22Rv1 (cell line): ENCODE results near the gene ARL6IP5.

Source experiments
- H3K27ac ChIP-seq: fragments of 450-650 bp; 2 replicates; pipeline ENCODE4 v1.5.1; 2017
- ZFX ChIP-seq: fragments of 450-650 bp; IDR thresholded peaks from 2 replicates; pipeline ENCODE4 v1.6.1; 2017; ENCODE audit warnings: antibody characterized with exemption, borderline replicate concordance
- TF ChIP-seq, protein P1 (sequence below): fragments of 450-650 bp; IDR thresholded peaks from 2 replicates; pipeline ENCODE4 v1.5.1; 2017; ENCODE audit warnings: mild to moderate bottlenecking

ARL6IP5 gene

DNA sequence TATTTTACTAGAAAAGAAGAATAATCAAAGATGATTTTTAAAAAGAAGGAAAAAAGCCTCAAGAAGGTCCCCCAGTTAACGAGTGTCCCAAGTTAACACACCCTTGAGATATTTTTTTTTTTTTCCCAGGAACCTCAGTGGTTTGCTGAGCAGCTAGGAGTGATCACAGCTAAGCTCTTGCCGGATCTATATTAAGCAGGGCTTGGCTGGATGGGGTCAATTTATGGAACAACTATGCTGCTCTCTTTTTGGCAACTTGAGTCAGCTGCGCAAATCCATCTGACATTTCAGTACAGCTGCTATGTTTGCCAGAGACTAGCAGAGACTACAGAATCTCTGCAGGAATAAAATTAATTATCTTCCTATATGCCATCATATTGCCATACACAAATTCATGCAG lies 37.7 kb downstream of the ARL6IP5 start, which contains the start of gene LMOD3:
LMOD3 (minus strand) TSS at position 193 of the 400 bp plus-strand sequence. CDS start 209 bp downstream, outside the sequence.
- no peak within 1 kb of the TSS for H3K27ac ChIP-seq
- TF ChIP-seq, protein P1, sequence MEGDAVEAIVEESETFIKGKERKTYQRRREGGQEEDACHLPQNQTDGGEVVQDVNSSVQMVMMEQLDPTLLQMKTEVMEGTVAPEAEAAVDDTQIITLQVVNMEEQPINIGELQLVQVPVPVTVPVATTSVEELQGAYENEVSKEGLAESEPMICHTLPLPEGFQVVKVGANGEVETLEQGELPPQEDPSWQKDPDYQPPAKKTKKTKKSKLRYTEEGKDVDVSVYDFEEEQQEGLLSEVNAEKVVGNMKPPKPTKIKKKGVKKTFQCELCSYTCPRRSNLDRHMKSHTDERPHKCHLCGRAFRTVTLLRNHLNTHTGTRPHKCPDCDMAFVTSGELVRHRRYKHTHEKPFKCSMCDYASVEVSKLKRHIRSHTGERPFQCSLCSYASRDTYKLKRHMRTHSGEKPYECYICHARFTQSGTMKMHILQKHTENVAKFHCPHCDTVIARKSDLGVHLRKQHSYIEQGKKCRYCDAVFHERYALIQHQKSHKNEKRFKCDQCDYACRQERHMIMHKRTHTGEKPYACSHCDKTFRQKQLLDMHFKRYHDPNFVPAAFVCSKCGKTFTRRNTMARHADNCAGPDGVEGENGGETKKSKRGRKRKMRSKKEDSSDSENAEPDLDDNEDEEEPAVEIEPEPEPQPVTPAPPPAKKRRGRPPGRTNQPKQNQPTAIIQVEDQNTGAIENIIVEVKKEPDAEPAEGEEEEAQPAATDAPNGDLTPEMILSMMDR: no peak

DNA sequence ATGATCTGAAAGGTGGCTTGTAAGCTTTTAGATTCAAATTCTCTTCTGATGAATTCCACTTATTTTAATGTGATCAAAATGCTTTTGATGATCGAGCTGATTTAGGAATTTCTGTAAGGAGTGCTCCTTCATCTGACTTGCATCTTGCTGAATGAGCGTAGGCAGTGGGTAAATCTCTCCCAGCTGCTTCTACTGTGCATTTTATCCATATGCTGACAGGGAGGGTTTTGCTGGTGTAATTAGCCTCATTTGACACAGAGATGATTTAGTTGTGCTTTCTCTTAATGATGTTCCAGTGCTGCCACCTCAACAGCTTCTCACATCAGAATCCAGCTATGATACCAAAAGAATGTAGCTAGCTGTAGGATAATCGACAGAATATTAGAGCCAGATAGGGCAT lies 41.5 kb downstream of the ARL6IP5 start:
- TF ChIP-seq, protein P1: no peak
- TF ChIP-seq ZFX: no peak

DNA sequence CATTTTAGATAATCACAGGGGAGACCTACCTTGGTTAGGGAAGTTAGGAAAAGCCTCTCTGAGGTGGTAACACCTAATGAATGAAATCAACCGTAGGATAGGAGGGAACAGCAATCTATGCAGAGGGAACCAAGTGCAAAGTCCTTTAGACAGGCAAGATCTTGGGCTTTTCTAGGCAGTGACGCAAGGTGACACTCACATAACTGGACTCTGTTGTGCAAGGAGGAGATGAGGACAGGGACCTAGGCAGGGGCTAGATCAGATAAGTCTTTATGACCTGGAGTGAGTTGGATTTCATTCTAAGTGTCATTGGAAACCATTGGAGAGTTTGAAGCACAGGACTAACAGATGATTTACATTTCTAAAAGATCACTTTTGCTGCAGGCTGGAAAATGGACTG lies 42.3 kb downstream of the ARL6IP5 start:
- H3K27ac ChIP-seq: no peak overlapping the region
- TF ChIP-seq, protein P1: no peak
- no peak for TF ChIP-seq ZFX

More for the DNA sequence above, 41.5 kb downstream of the ARL6IP5 start:
- H3K27ac ChIP-seq: no peak overlapping the region

DNA sequence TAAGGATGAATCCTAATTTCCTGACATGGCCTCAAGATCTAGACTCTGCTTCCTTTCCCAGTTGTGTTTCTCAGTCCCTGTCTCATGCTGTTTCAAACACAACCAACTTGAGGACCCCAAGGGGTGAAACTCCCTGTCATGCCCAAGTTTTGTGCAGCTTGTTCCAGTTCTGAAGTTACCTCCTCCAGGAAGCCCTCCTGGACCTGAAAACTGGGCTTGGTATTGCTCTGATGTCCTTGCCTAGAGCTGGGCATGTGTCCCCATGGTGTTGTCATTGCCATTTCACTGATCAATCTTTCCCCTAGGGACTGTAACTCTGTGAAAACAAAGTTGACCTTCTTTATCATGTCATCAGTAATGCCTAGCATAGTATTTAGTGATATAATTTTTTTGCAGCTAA lies 43.8 kb downstream of the ARL6IP5 start:
- no peak overlapping the region for H3K27ac ChIP-seq
- TF ChIP-seq ZFX: no peak
- TF ChIP-seq, protein P1: no peak

DNA sequence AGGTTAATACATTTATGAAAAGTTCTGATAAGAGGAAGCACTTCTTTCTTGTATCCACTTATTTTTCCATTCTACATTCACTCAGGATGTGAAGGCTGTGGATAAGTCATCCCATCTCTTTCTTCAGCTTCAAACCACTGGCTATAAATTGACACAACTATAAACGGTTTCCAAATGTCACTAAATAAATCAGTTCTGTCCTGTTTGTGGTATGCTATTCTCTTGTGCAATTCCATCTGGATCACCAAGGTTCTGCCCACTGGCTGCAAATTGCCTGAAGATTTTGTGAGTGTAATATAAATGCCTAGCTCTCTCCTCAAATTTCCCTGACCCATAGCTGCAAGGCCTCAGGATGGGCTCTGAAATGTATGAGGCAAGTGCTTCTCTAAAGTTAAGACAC lies 44.8 kb downstream of the ARL6IP5 start:
- TF ChIP-seq, protein P1: no peak
- no peak for TF ChIP-seq ZFX
- no peak overlapping the region for H3K27ac ChIP-seq

DNA sequence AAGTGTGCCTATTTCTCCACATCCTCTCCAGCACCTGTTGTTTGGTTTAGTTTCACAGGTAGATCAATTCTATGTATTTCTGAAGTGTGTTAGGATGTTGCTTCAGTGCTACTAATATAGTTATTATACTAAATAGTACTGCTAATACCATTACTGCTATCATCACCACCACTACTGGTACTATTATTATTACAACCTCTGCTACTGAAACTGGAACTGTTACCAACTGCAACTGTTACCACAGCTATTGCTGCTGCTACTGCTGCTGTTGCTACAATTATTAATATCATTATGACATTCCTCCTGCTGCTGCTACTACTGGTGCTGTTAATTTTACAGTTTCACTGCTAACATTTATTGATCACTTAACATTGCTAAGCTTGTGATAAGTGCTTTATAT lies 46.0 kb downstream of the ARL6IP5 start:
- no peak overlapping the region for H3K27ac ChIP-seq
- TF ChIP-seq, protein P1: no peak
- TF ChIP-seq ZFX: no peak

DNA sequence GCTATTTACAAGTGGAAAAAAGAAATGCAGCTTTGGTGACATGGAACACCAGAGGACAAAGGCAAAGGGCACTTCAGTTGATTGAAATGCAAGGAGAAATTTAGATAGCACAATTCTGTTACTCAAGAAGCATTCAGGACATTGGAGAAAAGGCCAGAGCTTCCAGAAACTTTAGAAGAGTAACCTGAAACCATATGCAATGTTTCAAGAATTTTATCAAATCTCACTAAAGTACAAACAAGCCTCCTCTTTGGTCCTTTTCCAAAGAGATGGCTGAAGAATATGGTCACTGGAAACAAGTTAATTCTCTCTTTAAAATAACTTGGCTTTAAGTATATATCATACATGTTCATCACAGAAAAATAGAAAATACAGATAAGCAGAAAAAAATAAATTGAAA lies 52.3 kb downstream of the ARL6IP5 start:
- TF ChIP-seq, protein P1: no peak
- TF ChIP-seq ZFX: no peak
- H3K27ac ChIP-seq: no peak overlapping the region
